ENCODE measurements around the gene ATF5.

ATF5 gene

DNA sequence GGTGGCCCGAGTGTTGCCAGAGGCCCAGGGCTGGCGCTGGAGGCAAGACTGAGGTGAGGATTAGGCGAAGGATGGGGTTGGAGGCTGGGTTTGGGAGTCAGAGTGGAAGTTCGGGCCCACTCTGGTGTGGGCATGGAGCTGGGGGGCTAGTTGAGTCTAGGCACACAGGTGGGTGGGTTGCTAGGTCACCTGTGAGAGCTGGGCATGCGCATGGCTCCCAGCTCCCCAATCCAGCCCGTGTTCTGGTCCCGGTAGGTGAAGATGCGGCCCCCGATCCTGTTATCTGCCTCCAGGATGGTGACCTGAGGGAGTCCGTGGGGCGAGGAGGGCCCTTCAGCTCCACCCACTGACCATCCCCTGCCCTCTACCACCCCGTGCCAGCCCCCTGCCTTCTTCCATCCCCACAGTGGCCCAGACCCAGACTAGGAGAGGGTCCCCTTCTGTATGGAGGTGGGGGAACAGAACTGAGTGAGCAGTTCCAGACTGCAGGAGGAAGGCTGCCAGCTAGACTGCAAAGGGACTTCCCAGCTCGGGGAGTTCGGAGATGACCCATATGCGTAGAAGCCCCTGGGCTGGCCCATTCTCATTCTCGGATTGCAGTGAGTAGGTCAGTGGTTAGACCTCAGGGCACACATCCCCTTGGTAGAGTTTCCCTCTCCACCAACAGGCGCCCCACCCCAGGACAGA is 34.0 kb upstream of the ATF5 start:
- Histone ChIP-seq H3K36me3 (ENCODE audit: control insufficient read depth in 4 of 4, insufficient read depth in 4 of 4, low read length in 3 of 4) (no peaks in the 10 kb centered on the region), H3K4me1 (ENCODE audit: control extremely low read depth in 1 of 4, control insufficient read depth in 4 of 4, insufficient read depth in 4 of 4, low read length in 3 of 4) (peaks cover 0 to 34% (median 32%) of the 10 kb centered on the region in 4 experiments), H3K27ac (ENCODE audit: insufficient read depth in 1 of 2, low read depth in 1 of 2, low read length in 2 of 2, poor library complexity in 1 of 2, severe bottlenecking in 2 of 2) (no peak overlapping the region), H3K4me3 (ENCODE audit: control insufficient read depth in 1 of 7, extremely low read depth in 1 of 7, insufficient read depth in 4 of 7, low read depth in 2 of 7, low read length in 6 of 7) (no peak overlapping the region), H3K27me3 (replicated peaks in 2 of 5; ENCODE audit: control insufficient read depth in 4 of 5, insufficient read depth in 5 of 5, low read length in 4 of 5) (peaks cover 0 to 13% (median 3%) of the 10 kb centered on the region in 5 experiments), H3K9me3 (ENCODE audit: control extremely low read depth in 1 of 5, control insufficient read depth in 4 of 5, insufficient read depth in 2 of 5, low read depth in 1 of 5, low read length in 4 of 5) (no peaks in the 10 kb centered on the region)
- no peak for DNase-seq
- CTCF ChIA-PET = interaction anchor here (1.1 to 1.7 kb wide), 2 partner anchors 19 to 24 kb away, joined by 3 to 5 read pairs; no protein-coding TSS in a partner anchor
- 95% methylated on average over 12 of the region's 17 CpGs for WGBS (ENCODE audit: insufficient coverage)
- POLR2A ChIA-PET = interaction anchor here (0.6 to 1.4 kb wide), 3 partner anchors 17 to 48 kb away, joined by 3 read pairs; partner anchors contain the start of genes AKT1S1, NUP62 and TBC1D17

DNA sequence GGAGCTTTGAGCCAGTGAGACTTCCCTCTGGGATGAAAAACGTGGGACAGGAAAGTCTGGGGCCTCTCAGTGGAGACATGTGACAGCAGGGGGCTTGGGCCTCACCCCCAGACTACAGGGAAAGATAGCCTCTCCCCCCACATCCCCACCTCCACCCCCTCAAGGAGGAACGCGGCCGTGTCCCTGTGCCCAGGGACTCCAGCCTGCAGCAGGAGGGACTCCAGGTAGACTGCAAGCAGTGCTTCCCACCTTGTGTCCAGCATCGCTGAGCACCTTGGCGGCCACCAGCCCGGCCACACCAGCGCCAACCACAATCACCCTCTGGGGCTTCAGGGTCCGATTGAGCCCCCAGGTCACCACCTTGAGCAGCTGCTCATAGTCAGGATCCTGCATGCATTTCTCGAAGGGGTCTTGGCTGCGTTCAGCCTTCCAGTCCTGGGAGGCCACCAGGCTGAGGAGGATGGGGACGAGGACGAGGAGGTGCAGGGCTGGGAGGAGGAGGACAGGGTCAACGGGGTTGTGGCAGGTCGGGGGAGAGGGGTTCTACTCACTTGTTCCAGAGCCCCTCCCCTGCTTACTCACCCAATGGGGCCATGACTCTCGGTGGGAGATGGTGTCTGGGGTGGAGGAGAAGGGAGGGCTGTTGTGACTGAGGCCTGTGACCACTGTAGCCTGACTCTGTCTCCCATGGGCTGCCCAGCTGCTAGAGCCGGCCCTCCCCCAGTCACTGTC is 33.3 kb upstream of the ATF5 start:
- no peak for DNase-seq
- no peak overlapping the region for H3K27ac ChIP-seq (ENCODE audit: insufficient read depth in 1 of 2, low read depth in 1 of 2, low read length in 2 of 2, poor library complexity in 1 of 2, severe bottlenecking in 2 of 2)
- no peaks in the 10 kb centered on the region for H3K9me3 ChIP-seq (ENCODE audit: control extremely low read depth in 1 of 5, control insufficient read depth in 4 of 5, insufficient read depth in 2 of 5, low read depth in 1 of 5, low read length in 4 of 5)
- ChIA-PET CTCF (interaction anchor here (1.1 to 1.7 kb wide), 3 partner anchors 19 to 34 kb away, joined by 3 to 5 read pairs (median 3); partner anchors contain the start of gene NUP62), POLR2A (no interaction called here)
- peaks cover 0 to 30% (median 30%) of the 10 kb centered on the region in 4 experiments for H3K4me1 ChIP-seq (ENCODE audit: control extremely low read depth in 1 of 4, control insufficient read depth in 4 of 4, insufficient read depth in 4 of 4, low read length in 3 of 4)
- H3K4me3 ChIP-seq (ENCODE audit: control insufficient read depth in 1 of 7, extremely low read depth in 1 of 7, insufficient read depth in 4 of 7, low read depth in 2 of 7, low read length in 6 of 7) = peak overlapping the region in 1 of 7 experiments; percentile 16
- peaks cover 0 to 9% (median 3%) of the 10 kb centered on the region in 5 experiments for H3K27me3 ChIP-seq (replicated peaks in 2 of 5; ENCODE audit: control insufficient read depth in 4 of 5, insufficient read depth in 5 of 5, low read length in 4 of 5)
- H3K36me3 ChIP-seq (ENCODE audit: control insufficient read depth in 4 of 4, insufficient read depth in 4 of 4, low read length in 3 of 4) = no peaks in the 10 kb centered on the region
- WGBS (ENCODE audit: insufficient coverage) = 84% methylated on average over 11 of the region's 17 CpGs

DNA sequence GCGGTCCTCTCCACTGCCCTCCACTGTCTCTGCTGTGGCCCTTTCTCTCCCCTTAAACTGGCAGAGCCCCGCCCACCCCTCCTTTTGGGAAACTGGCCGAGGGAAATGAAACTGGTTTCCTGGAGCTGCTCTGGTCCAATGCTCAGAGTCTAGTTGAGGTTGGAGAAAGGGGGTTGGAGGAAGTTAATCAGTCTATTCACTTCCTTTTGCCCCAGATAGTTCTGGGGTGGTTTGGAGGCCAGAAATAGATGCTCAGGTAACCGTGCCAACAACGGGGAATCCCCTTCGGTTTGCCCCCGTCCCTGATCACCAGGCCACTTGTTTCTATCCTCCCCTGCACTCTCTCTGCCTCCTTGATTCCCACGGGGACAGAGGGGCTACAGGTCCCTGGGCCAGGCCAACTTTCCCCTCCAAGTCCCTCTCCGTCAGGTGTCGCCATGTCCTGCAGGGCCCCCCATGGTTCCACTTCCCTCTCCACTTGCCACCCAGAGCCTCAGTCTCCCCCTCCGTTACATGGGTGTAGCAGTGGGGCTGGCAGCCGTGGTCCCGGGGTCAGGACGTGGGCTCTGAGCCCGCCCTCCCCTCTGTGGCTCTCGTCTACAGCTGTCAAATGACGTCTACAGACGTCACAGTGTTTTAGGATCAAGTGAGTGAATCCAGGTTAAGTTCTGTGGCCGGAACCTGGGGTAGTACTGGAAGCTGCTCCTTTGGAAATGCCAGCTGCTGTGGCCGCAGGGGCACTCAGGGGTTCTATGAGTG is 32.0 kb upstream of the ATF5 start, which contains the start of gene IL4I1:
IL4I1 (minus strand) TSS at position 25 of the 759 bp plus-strand sequence. CDS start 727 bp downstream, outside the sequence.
- Histone ChIP-seq H3K4me3 (ENCODE audit: control insufficient read depth in 1 of 7, extremely low read depth in 1 of 7, insufficient read depth in 4 of 7, low read depth in 2 of 7, low read length in 6 of 7) (peak within 1 kb of the TSS in 5 of 7 experiments; percentile 0 to 67 (median 43)), H3K9me3 (ENCODE audit: control extremely low read depth in 1 of 5, control insufficient read depth in 4 of 5, insufficient read depth in 2 of 5, low read depth in 1 of 5, low read length in 4 of 5) (no peaks in the 10 kb centered on the region), H3K4me1 (ENCODE audit: control extremely low read depth in 1 of 4, control insufficient read depth in 4 of 4, insufficient read depth in 4 of 4, low read length in 3 of 4) (peaks cover 0 to 30% (median 30%) of the 10 kb centered on the region in 4 experiments), H3K27ac (ENCODE audit: insufficient read depth in 1 of 2, low read depth in 1 of 2, low read length in 2 of 2, poor library complexity in 1 of 2, severe bottlenecking in 2 of 2) (peak within 1 kb of the TSS in 1 of 2 experiments; percentile 73), H3K27me3 (replicated peaks in 2 of 5; ENCODE audit: control insufficient read depth in 4 of 5, insufficient read depth in 5 of 5, low read length in 4 of 5) (peaks cover 0 to 6% (median 0%) of the 10 kb centered on the region in 5 experiments), H3K36me3 (ENCODE audit: control insufficient read depth in 4 of 4, insufficient read depth in 4 of 4, low read length in 3 of 4) (no peaks in the 10 kb centered on the region)
- peak; percentile 82 to 96 (median 95) for DNase-seq
- POLR2A ChIA-PET = interaction anchor here (1.0 to 2.1 kb wide), 4 partner anchors 11 to 32 kb away, joined by 3 to 15 read pairs (median 6); partner anchors contain the start of genes ATF5 and NUP62
- WGBS (ENCODE audit: insufficient coverage) = under 1% methylated on average over 17 of the region's 20 CpGs
- CTCF ChIA-PET = interaction anchor here (1.1 to 1.7 kb wide), 3 partner anchors 17 to 33 kb away, joined by 3 to 5 read pairs (median 3); partner anchors contain the start of gene NUP62

DNA sequence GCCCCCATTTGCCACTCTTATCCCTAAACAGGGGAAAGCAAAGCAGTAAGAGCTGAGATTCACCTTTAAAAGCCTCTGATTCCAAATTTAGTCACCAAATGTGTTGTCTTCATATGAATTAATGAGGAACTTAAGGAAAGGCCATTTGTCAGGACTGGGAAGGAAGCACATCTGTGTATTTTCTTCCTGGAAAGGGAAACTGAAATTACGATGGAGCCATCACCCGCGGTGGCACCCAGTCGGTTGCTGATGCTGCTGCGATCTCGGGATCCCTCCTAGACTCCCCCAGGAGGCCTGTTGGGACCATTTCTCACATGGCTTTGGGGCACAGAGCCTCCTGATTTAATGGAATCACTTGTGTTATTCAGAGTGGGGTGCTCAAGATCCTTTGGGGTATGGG is 24.9 kb upstream of the ATF5 start:
- ChIA-PET CTCF (no interaction called here), POLR2A (no interaction called here)
- peak in 2 of 3 donors; percentile 20 to 30 for DNase-seq
- Histone ChIP-seq H3K9me3 (ENCODE audit: control extremely low read depth in 1 of 5, control insufficient read depth in 4 of 5, insufficient read depth in 2 of 5, low read depth in 1 of 5, low read length in 4 of 5) (no peaks in the 10 kb centered on the region), H3K4me1 (ENCODE audit: control extremely low read depth in 1 of 4, control insufficient read depth in 4 of 4, insufficient read depth in 4 of 4, low read length in 3 of 4) (peaks cover 2 to 15% (median 5%) of the 10 kb centered on the region in 4 experiments), H3K4me3 (ENCODE audit: control insufficient read depth in 1 of 7, extremely low read depth in 1 of 7, insufficient read depth in 4 of 7, low read depth in 2 of 7, low read length in 6 of 7) (no peak overlapping the region), H3K27ac (ENCODE audit: insufficient read depth in 1 of 2, low read depth in 1 of 2, low read length in 2 of 2, poor library complexity in 1 of 2, severe bottlenecking in 2 of 2) (no peak overlapping the region), H3K36me3 (ENCODE audit: control insufficient read depth in 4 of 4, insufficient read depth in 4 of 4, low read length in 3 of 4) (peaks cover 3 to 29% (median 22%) of the 10 kb centered on the region in 4 experiments), H3K27me3 (replicated peaks in 2 of 5; ENCODE audit: control insufficient read depth in 4 of 5, insufficient read depth in 5 of 5, low read length in 4 of 5) (no peaks in the 10 kb centered on the region)
- 2% methylated on average over 6 of the region's 6 CpGs for WGBS (ENCODE audit: insufficient coverage)

DNA sequence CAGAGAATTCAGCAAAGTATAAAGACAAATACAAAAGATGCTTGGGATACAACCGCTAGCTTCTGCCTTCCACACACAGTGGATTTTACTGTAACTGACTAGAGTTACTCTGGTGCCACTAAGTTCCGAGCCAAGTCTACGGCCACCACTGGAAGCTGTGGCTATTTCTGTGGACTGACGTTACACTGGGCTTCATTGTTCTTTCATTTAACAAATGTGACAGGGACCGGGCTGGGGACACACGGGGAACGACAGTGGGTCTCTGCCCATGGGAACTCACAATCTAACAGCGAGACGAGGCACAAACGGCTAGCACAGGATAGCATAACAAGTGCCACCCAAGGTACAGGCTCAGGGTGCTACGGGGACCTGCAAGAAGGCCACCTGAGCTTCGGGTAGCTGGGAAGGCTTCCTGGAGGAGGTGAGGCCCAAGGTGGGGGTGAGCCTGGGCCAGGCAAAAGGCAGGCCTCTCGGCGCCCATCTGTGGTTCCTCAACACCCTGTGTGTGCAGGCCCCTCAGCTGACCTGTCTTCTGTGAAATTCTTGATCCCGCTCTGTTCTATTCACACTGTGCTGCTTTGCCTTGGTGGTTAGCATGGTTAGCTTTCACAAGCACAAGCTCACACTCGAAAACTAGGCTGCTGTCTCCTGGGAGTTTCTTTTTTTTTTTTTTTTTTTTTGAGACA is 22.0 kb upstream of the ATF5 start:
- H3K27ac ChIP-seq (ENCODE audit: insufficient read depth in 1 of 2, low read depth in 1 of 2, low read length in 2 of 2, poor library complexity in 1 of 2, severe bottlenecking in 2 of 2) = no peak overlapping the region
- POLR2A ChIA-PET = interaction anchor here (0.6 kb wide), 1 partner anchor 30 kb away, joined by 3 read pairs; the partner anchor contains the start of gene AKT1S1
- peaks cover 12 to 29% (median 16%) of the 10 kb centered on the region in 4 experiments for H3K4me1 ChIP-seq (ENCODE audit: control extremely low read depth in 1 of 4, control insufficient read depth in 4 of 4, insufficient read depth in 4 of 4, low read length in 3 of 4)
- no peak overlapping the region for H3K4me3 ChIP-seq (ENCODE audit: control insufficient read depth in 1 of 7, extremely low read depth in 1 of 7, insufficient read depth in 4 of 7, low read depth in 2 of 7, low read length in 6 of 7)
- peaks cover 3 to 53% (median 33%) of the 10 kb centered on the region in 4 experiments for H3K36me3 ChIP-seq (ENCODE audit: control insufficient read depth in 4 of 4, insufficient read depth in 4 of 4, low read length in 3 of 4)
- no peaks in the 10 kb centered on the region for H3K9me3 ChIP-seq (ENCODE audit: control extremely low read depth in 1 of 5, control insufficient read depth in 4 of 5, insufficient read depth in 2 of 5, low read depth in 1 of 5, low read length in 4 of 5)
- DNase-seq = no peak
- no peaks in the 10 kb centered on the region for H3K27me3 ChIP-seq (replicated peaks in 2 of 5; ENCODE audit: control insufficient read depth in 4 of 5, insufficient read depth in 5 of 5, low read length in 4 of 5)
- CTCF ChIA-PET = interaction anchor here (1.0 kb wide), 1 partner anchor 10 kb away, joined by 3 read pairs; no protein-coding TSS in a partner anchor
- 98% methylated on average over 14 of the region's 16 CpGs for WGBS (ENCODE audit: insufficient coverage)
